Measurements from ENCODE around the gene ANKRD65. TPM values are rescaled to one million over a fixed set of nuclear protein-coding genes. Genes with fewer than 3 reads are reported as not detected.
"Not testable (repeated sequence)": the region's sequence is repeated elsewhere in the genome, so short reads cannot be mapped to it uniquely, and the experiment has no call there.

The ANKRD65 gene
- total RNA-seq, 1 donor from 2014 or later = 0.64 TPM

- no peak for DNase-seq (ENCODE audit: low read depth)
- peaks cover 8% of the 10 kb centered on the region for H3K9me3 ChIP-seq (ENCODE audit: insufficient read depth, low read depth, low read length)
- peaks cover 18% of the 10 kb centered on the region for H3K4me1 ChIP-seq (ENCODE audit: insufficient read depth, low read length)
- H3K9ac ChIP-seq (ENCODE audit: low read length) = no peak overlapping the region
- no peaks in the 10 kb centered on the region for H3K9me3 Mint-ChIP-seq (ENCODE audit: unreplicated experiment)
- H3K27me3 Mint-ChIP-seq (ENCODE audit: low read depth, unreplicated experiment) = no peaks in the 10 kb centered on the region
- H2AFZ ChIP-seq (ENCODE audit: low read depth, low read length) = no peak overlapping the region
- H3K27ac ChIP-seq (ENCODE audit: low read depth, low read length) = no peak overlapping the region
- no peak overlapping the region for H3K4me3 Mint-ChIP-seq (ENCODE audit: unreplicated experiment)
- H3K27me3 ChIP-seq (ENCODE audit: insufficient read depth, low read length) = no peaks in the 10 kb centered on the region
- no peak for FAIRE-seq
- H3K79me2 ChIP-seq (ENCODE audit: insufficient read depth, low read length) = peaks cover 34% of the 10 kb centered on the region
- H3K4me1 Mint-ChIP-seq (ENCODE audit: low read depth, unreplicated experiment) = peaks cover 10% of the 10 kb centered on the region
- peaks cover 3% of the 10 kb centered on the region for H3K36me3 ChIP-seq (ENCODE audit: insufficient read depth, low read length)
- no peak overlapping the region for H3K4me3 ChIP-seq (ENCODE audit: insufficient read depth, low read depth, low read length)
- H4K20me1 ChIP-seq (ENCODE audit: insufficient read depth, low read length) = peaks cover 26% of the 10 kb centered on the region
- H3K4me2 ChIP-seq (ENCODE audit: low read length) = no peak overlapping the region
- peaks cover 2% of the 10 kb centered on the region for H3K36me3 Mint-ChIP-seq (ENCODE audit: low read depth, unreplicated experiment)
- no peak for TF ChIP-seq CTCF (IDR thresholded peaks at IDR 0.05; ENCODE audit: insufficient read depth, low read depth, low read length)
- H3K27ac Mint-ChIP-seq (ENCODE audit: unreplicated experiment) = no peak overlapping the region
These were observed 49.7 kb downstream of the ANKRD65 start for GRCh38 chr1:1371364-1371745.

GRCh38 chr1:1370771-1371300 is 50.2 kb downstream of the ANKRD65 start:
- Mint-ChIP-seq H3K9me3 (ENCODE audit: unreplicated experiment) (no peaks in the 10 kb centered on the region), H3K36me3 (ENCODE audit: low read depth, unreplicated experiment) (no peaks in the 10 kb centered on the region), H3K4me3 (ENCODE audit: unreplicated experiment) (no peak overlapping the region), H3K27me3 (ENCODE audit: low read depth, unreplicated experiment) (no peaks in the 10 kb centered on the region), H3K4me1 (ENCODE audit: low read depth, unreplicated experiment) (peaks cover 10% of the 10 kb centered on the region), H3K27ac (ENCODE audit: unreplicated experiment) (no peak overlapping the region)
- Histone ChIP-seq H3K27me3 (ENCODE audit: insufficient read depth, low read length) (no peaks in the 10 kb centered on the region), H3K79me2 (ENCODE audit: insufficient read depth, low read length) (peaks cover 34% of the 10 kb centered on the region), H2AFZ (ENCODE audit: low read depth, low read length) (no peak overlapping the region), H3K4me3 (ENCODE audit: insufficient read depth, low read depth, low read length) (no peak overlapping the region), H4K20me1 (ENCODE audit: insufficient read depth, low read length) (peaks cover 26% of the 10 kb centered on the region), H3K36me3 (ENCODE audit: insufficient read depth, low read length) (peaks cover 3% of the 10 kb centered on the region), H3K9ac (ENCODE audit: low read length) (no peak overlapping the region), H3K27ac (ENCODE audit: low read depth, low read length) (no peak overlapping the region), H3K4me2 (ENCODE audit: low read length) (no peak overlapping the region), H3K4me1 (ENCODE audit: insufficient read depth, low read length) (peaks cover 14% of the 10 kb centered on the region), H3K9me3 (ENCODE audit: insufficient read depth, low read depth, low read length) (peaks cover 8% of the 10 kb centered on the region)
- FAIRE-seq = no peak
- TF ChIP-seq CTCF (IDR thresholded peaks at IDR 0.05; ENCODE audit: insufficient read depth, low read depth, low read length) (no peak), EZH2 (IDR thresholded peaks at IDR 0.05; ENCODE audit: insufficient read depth, low read length) (no peak)
- DNase-seq (ENCODE audit: low read depth) = no peak

- not testable (repeated sequence) for FAIRE-seq; H3K27me3 Mint-ChIP-seq (ENCODE audit: low read depth, unreplicated experiment); H2AFZ ChIP-seq (ENCODE audit: low read depth, low read length); H3K36me3 Mint-ChIP-seq (ENCODE audit: low read depth, unreplicated experiment); H3K9me3 ChIP-seq (ENCODE audit: insufficient read depth, low read depth, low read length); H3K9me3 Mint-ChIP-seq (ENCODE audit: unreplicated experiment); H3K27ac Mint-ChIP-seq (ENCODE audit: unreplicated experiment); H3K4me3 Mint-ChIP-seq (ENCODE audit: unreplicated experiment); H3K27me3 ChIP-seq (ENCODE audit: insufficient read depth, low read length); H3K36me3 ChIP-seq (ENCODE audit: insufficient read depth, low read length); H3K9ac ChIP-seq (ENCODE audit: low read length); H3K4me1 Mint-ChIP-seq (ENCODE audit: low read depth, unreplicated experiment); DNase-seq (ENCODE audit: low read depth); H3K4me3 ChIP-seq (ENCODE audit: insufficient read depth, low read depth, low read length); H3K4me2 ChIP-seq (ENCODE audit: low read length); H3K27ac ChIP-seq (ENCODE audit: low read depth, low read length)
- Histone ChIP-seq H4K20me1 (ENCODE audit: insufficient read depth, low read length) (peaks cover 26% of the 10 kb centered on the region), H3K79me2 (ENCODE audit: insufficient read depth, low read length) (peaks cover 34% of the 10 kb centered on the region), H3K4me1 (ENCODE audit: insufficient read depth, low read length) (peaks cover 14% of the 10 kb centered on the region)
These were observed 51.0 kb downstream of the ANKRD65 start for GRCh38 chr1:1370094-1370493.

Other genes starting within 250 kb of the ANKRD65 start
- not detected in 2 replicates for gene TTLL10, start 247.4 kb downstream of the ANKRD65 start, total RNA-seq
- gene TNFRSF18, start 214.7 kb downstream of the ANKRD65 start, total RNA-seq = 0.65 and 0.66 TPM in 2 replicates
- 0.34 and 0.41 TPM in 2 replicates for gene TNFRSF4, start 207.1 kb downstream of the ANKRD65 start, total RNA-seq
- gene SDF4, start 189.3 kb downstream of the ANKRD65 start, total RNA-seq = 175 and 180 TPM in 2 replicates
- 22.4 and 27.5 TPM in 2 replicates for gene B3GALT6, start 189.0 kb downstream of the ANKRD65 start, total RNA-seq
- gene C1QTNF12, start 174.6 kb downstream of the ANKRD65 start, total RNA-seq = 3.9 and 4.7 TPM in 2 replicates
- gene UBE2J2, start 147.4 kb downstream of the ANKRD65 start, total RNA-seq = 58.7 and 67.4 TPM in 2 replicates
- gene SCNN1D, start 140.8 kb downstream of the ANKRD65 start, total RNA-seq = 4.4 and 5.0 TPM in 2 replicates
- gene ACAP3, start 113.3 kb downstream of the ANKRD65 start, total RNA-seq = 60.2 and 64.0 TPM in 2 replicates
- 28.0 and 29.4 TPM in 2 replicates for gene PUSL1, start 112.7 kb downstream of the ANKRD65 start, total RNA-seq
- gene INTS11, start 96.6 kb downstream of the ANKRD65 start, total RNA-seq = 75.9 and 84.8 TPM in 2 replicates
- gene CPTP, start 96.5 kb downstream of the ANKRD65 start, total RNA-seq = 25.6 and 28.5 TPM in 2 replicates
- 0.41 and 0.50 TPM in 2 replicates for gene TAS1R3, start 90.0 kb downstream of the ANKRD65 start, total RNA-seq
- 54.0 and 55.0 TPM in 2 replicates for gene DVL1, start 71.9 kb downstream of the ANKRD65 start, total RNA-seq
- gene MXRA8, start 62.7 kb downstream of the ANKRD65 start, total RNA-seq = 112 and 139 TPM in 2 replicates
- 135 and 139 TPM in 2 replicates for gene AURKAIP1, start 46.1 kb downstream of the ANKRD65 start, total RNA-seq
- 194 and 197 TPM in 2 replicates for gene CCNL2, start 21.9 kb downstream of the ANKRD65 start, total RNA-seq
- 87.3 and 88.5 TPM in 2 replicates for gene MRPL20, start 14.0 kb downstream of the ANKRD65 start, total RNA-seq
- gene VWA1, start 14.4 kb upstream of the ANKRD65 start, total RNA-seq = 60.4 and 81.2 TPM in 2 replicates
- 1.8 and 2.5 TPM in 2 replicates for gene ATAD3C, start 28.4 kb upstream of the ANKRD65 start, total RNA-seq
- 55.3 and 63.0 TPM in 2 replicates for gene ATAD3B, start 50.5 kb upstream of the ANKRD65 start, total RNA-seq
- 51.1 and 54.9 TPM in 2 replicates for gene ATAD3A, start 90.9 kb upstream of the ANKRD65 start, total RNA-seq
- gene TMEM240, start 119.3 kb upstream of the ANKRD65 start, total RNA-seq = 7.0 and 9.0 TPM in 2 replicates
- gene SSU72, start 153.6 kb upstream of the ANKRD65 start, total RNA-seq = 143 and 145 TPM in 2 replicates
- gene FNDC10, start 178.9 kb upstream of the ANKRD65 start, total RNA-seq = 7.4 and 8.7 TPM in 2 replicates
- gene MIB2, start 194.2 kb upstream of the ANKRD65 start, total RNA-seq = 73.6 and 80.1 TPM in 2 replicates
- gene MMP23B, start 210.9 kb upstream of the ANKRD65 start, total RNA-seq = 40.1 and 40.7 TPM in 2 replicates
- 21.1 and 23.4 TPM in 2 replicates for gene CDK11B, start 237.7 kb upstream of the ANKRD65 start, total RNA-seq

All from astrocyte (in vitro differentiated cells and primary cell).